Activated CD8-positive, alpha-beta memory T cell treated with anti-CD3 and anti-CD28 coated beads, Interleukin-2, amount 50 U/mL, for 1 hour (primary cell): ENCODE results near the gene AP1S3.
"Not testable (repeated sequence)": the region's sequence is repeated elsewhere in the genome, so short reads cannot be mapped to it uniquely, and the experiment has no call there.

ENCODE experiments used
- DNase-seq: peaks from one replicate; pipeline ENCODE4 v3.0.0-alpha.2; 2020; ENCODE audit errors: extremely low read depth

Gene AP1S3

GRCh38 chr2:223853425-223853837, 16.0 kb upstream of the AP1S3 start:
- DNase-seq, result no peak

DNA sequence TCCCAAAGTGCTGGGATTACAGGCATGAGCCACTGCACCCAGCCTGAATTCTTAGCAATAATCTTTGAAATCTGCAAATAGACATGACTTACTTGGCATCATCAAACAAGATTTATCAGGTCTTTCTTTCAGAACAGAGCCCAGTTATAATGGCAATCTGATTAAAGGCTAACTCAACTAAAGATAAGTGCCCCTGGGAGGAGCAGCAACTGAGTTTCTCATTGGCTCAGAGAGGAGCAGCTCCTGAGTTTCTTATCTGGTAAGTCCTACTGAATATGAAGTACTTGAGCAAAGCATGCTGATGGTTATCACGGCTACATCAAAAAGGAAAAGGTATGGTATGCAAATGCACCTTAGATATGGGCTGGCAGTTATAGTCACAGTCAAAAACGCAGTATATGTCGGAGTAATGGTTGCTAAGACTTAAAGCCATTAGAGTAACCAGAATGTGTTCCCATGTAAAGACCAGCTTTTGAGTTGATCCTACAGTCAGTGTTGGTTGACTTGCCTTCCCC, 15.0 kb upstream of the AP1S3 start:
- DNase-seq, result no peak

DNA sequence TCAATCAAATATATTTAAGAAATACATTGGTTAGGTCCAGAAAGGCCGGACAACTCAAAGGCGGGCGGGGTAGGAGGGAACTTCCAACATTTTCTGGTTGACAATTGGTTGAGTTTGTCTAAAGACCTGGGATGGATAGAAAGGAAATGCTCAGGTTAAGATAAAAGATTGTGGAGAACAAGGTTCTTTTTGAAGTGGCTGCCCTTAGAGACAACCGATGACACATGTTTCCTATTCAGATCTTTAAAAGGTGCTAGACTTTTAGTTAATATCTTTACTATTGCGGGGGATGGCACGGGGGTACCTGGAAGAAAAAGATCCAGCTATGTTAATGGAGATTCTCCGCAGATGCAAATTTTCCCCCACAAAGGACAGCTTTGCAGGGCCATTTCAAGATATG, 10.0 kb upstream of the AP1S3 start:
- no peak for DNase-seq

GRCh38 chr2:223846515-223846914, 9.1 kb upstream of the AP1S3 start:
- no peak for DNase-seq

DNA sequence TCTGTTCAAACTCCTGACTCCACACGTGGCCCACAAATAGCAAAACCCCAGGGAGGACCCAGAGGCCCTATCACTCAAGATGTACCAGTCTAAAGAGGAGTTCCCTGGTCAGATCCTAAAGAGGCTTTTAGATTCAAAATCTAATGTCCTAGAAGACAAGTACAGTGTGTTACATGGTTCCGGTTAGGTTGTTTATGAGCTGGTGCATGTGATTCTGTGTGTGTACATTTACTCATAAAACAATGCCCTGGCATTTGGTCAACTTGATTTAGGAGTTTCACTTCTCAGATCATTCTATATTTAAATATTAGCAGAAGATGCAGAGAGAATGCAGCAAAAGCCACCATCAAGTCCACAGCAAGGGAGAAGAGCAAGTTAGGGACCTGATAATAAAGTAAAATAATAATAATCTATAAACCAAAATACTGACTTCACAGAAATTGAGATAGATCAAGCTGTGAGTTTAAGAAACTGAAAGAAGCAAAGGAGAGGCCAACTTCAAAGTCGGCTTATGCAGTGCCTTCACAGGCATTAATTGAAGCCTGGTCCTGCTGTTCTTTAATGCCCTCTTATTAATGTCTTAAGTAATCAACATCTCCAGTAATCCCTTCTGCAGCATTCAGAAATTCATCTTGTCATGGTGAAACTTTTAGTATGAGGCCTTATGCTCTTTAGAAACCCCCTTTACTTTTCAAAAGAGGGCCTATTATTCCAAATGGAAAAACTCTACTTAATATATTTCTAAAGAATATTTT, 4.2 kb upstream of the AP1S3 start:
- no peak for DNase-seq

DNA sequence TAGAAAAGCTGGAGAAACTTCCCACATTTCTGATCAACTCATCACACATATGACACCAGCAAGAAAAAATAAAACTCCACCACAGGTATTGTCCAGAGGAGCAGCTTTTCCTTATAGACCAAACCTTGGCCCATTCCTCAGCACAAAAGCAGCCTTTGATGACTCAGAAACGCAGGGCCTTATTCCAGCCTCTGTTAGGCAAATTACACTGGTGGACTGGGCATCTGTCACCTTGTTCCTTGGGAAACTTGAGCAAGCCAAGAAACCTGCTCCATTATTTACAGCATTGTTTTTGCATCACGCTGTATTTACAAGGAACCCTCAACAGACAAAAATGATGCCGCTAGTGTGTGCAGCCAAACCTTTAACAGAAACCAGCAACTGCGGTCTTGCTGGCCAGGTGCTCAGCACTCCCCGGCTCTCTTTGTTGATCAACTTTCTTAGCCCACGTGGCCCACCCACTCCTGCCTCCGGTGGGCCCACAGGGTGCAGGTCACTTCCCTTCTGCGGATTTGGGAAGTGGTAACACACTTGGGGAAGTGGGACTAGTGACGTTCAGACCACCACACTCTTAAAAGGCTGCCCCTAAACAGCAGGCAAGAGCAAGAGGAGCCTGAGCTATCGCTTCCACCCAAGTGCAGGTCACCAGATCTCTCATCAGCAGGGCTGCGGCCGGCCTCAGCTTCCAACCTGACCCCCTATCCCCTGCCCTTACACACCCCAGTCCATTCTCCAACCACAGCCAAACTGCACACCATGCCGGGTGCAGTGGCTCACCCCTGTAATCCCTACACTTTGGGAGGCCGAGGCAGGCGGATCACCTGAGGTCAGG, 1.5 kb downstream of the AP1S3 start:
- DNase-seq, result no peak

- no peak for DNase-seq
Measured at GRCh38 chr2:223834431-223834830, 3.0 kb downstream of the AP1S3 start.

- DNase-seq, result no peak
Measured at GRCh38 chr2:223832241-223832903, 5.0 kb downstream of the AP1S3 start.

GRCh38 chr2:223829128-223829527, 8.3 kb downstream of the AP1S3 start:
- no peak for DNase-seq

GRCh38 chr2:223828314-223828713, 9.1 kb downstream of the AP1S3 start:
- DNase-seq, result no peak

DNA sequence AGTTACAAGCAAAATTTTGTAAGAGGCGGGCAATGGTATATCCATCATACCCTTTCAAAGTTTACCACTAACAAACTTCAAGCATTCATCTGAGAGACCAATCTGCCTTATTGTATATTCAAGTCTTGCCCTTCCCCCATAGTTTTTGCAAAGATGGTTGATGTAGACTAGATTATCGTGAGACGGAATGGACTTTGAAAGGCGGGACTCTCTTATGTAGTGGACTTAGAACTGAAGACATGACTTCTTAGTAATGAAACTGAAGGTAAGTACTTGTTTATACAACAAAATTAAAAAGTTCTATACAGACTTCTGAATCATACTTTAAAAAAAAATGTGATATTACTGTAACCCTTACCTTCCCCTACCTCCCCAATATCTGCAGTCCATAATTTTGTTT, 10.4 kb downstream of the AP1S3 start:
- DNase-seq, result no peak

DNA sequence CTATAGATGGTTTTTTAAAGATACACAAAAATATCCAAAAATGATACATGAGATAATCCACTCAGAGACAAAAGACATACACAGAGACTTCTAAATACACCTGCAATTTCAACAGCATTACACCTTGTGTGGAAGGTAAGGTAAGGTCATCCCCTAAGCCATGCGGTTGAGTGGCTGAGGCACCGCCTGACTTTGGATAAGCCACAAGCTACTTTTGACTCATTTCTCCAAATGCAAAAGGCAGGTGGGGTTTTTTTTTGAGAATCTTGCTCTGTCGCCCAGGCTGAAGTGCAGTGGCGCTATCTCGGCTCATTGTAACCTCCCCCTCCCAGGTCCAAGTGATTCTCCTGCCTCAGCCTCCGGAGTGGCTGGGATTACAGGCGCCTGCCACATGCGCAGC, 13.1 kb downstream of the AP1S3 start:
- DNase-seq, result no peak

DNA sequence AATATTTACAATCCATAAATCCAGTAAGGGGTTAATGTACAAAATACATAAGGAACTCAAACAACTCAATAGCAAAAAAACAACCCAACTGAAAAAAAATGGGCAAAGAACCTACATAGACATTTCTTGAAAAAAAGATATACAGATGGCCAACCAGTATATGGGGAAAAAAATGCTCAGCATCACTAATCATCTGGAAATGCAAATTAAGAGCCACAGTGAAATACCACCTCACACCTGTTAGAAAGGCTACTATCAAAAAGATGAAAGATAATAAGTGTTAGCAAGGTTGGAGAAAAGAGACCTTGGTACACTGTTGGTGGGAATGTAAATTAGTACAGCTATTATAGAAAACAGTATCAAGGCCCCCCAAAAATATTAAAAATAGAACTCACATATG, 14.6 kb downstream of the AP1S3 start:
- DNase-seq, result no peak

GRCh38 chr2:223820549-223820948, 16.8 kb downstream of the AP1S3 start:
- no peak for DNase-seq

DNA sequence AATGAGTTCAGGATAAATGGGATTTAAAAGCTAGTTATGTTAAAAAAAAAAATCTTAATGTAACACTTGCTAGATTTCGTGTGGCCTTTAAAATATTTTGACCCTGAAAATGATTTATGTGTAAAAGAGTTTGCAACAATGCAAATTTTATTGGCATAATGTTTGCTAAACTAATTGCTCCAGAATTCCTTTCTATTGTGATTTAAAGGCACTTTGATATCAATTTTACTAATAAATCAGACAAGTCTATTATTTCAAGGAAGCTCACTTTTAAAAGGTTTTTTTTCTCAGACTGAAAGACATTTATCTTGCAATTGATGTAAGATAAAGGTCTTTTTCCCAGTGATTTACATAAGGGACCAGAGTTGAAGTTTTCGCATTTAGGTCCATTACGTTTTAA, 17.5 kb downstream of the AP1S3 start:
- DNase-seq, result no peak

GRCh38 chr2:223815884-223816570, 21.4 kb downstream of the AP1S3 start:
- DNase-seq, result no peak

DNA sequence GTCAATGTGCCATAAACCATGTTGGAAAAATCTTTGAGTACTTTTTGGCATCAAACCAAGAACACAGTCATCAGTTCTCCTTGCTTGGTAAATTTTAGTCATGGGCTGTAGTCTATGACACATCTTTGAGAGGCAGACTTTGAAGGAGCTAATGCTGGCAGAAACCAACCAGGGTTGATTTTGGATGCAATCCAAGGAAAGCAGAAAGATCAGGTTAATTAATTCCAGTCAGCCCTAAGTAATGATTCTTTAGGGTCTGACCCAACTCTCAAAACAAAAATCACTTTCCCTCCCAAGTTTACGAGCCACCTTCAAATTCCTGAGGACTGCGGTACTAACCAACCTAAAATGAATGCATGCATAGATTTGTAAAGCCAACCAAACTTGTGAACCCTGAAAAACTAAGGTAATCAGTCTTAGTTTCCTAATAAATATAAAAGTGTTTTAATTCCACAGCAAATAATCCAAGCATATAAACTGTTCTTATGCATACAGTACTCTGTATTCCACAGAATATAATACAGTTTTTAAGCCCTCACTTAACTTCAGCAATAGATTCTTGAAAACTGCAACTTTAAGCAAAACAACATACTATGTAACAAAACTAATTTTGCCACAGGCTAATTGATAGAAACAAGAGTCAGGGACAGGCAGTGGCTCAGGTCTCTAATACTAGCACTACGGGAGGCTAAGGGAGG, 22.0 kb downstream of the AP1S3 start:
- no peak for DNase-seq

DNA sequence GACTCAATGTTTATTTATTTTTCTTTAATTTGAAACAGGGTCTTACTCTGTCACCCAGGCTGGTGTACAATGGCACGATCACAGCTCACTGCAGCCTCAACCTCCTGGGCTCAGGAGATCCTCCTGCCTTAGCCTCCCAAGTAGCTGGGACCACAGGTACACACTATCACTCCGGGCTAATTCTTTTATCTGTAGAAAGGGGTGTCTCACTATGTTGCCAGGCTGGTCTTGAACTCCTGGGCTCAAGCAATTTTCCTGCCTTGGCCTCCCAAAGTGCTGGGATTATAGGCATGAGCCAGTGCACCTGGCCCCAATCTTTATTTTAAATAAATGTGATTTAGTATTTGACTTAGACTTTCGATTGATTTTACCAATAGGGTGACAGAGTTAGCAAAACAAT, 22.6 kb downstream of the AP1S3 start:
- DNase-seq, result not testable (repeated sequence)

DNA sequence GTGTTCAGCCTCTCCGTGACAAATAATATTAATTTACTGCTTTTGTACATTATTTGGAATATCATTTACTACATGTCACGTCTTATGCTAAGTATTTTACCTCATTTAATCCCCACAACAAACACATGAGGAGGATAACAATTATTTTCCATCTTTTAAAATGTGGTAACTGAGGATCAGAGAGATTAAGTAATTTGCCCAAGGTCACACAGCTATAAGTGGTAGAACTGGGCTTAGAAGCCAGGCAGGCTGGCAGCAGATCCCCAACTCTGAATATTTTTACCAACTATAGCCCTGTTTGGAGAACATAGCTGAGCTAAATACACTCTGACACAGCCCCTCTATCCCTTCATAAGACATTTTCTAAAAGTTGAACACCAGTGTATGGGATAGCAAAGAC, 24.1 kb downstream of the AP1S3 start:
- DNase-seq, result no peak

DNA sequence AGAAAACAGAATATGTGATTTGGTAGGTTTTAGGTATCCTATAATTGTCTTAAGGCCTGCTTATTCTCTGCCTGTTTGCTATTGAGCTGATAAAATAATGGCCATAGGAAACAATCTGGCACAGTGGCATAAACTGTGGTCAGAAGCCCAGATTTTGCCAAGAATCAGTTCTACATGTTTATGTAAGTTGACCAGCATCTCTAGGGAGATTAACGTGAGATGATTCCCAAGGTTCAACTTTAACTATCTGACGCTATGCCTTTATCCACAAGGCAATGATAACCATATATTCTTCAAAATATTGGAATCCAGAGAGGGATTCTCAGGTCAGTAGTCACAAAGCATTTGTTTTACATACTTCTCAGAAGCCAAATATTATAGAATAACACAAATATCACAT, 25.6 kb downstream of the AP1S3 start:
- DNase-seq, result no peak

GRCh38 chr2:223805008-223805407, 32.4 kb downstream of the AP1S3 start:
- DNase-seq, result no peak
